HG03045 (cell line): ENCODE data around the gene SLC19A1.

Source experiments
- ATAC-seq: cut with Tn5 transposase; IDR thresholded peaks from one replicate; pipeline ENCODE4 v1.9.1; 2021; ENCODE audit warnings: mild to moderate bottlenecking, moderate library complexity; ENCODE audit not compliant: unreplicated experiment

The SLC19A1 gene

GRCh38 chr21:45521241-45521640 is 21.0 kb downstream of the SLC19A1 start:
- ATAC-seq = no peak

GRCh38 chr21:45519182-45519581 is 23.1 kb downstream of the SLC19A1 start:
- ATAC-seq = no peak

GRCh38 chr21:45518742-45519141 is 23.5 kb downstream of the SLC19A1 start:
- no peak for ATAC-seq

- no peak for ATAC-seq
These were observed 24.8 kb downstream of the SLC19A1 start for GRCh38 chr21:45517249-45518065.

- no peak for ATAC-seq
These were observed 25.5 kb downstream of the SLC19A1 start for GRCh38 chr21:45516671-45517151.

- ATAC-seq = no peak
These were observed 26.1 kb downstream of the SLC19A1 start for GRCh38 chr21:45516071-45516670.

GRCh38 chr21:45515241-45516061 is 26.8 kb downstream of the SLC19A1 start:
- ATAC-seq = no peak

GRCh38 chr21:45514311-45515021 is 27.8 kb downstream of the SLC19A1 start:
- ATAC-seq = no peak

- no peak for ATAC-seq
These were observed 28.4 kb downstream of the SLC19A1 start for GRCh38 chr21:45513741-45514310.

GRCh38 chr21:45513003-45513717 is 29.1 kb downstream of the SLC19A1 start:
- no peak for ATAC-seq

GRCh38 chr21:45512626-45513002 is 29.6 kb downstream of the SLC19A1 start:
- ATAC-seq = no peak

- ATAC-seq = no peak
These were observed 30.4 kb downstream of the SLC19A1 start for GRCh38 chr21:45511661-45512431.

- ATAC-seq = no peak
These were observed 31.2 kb downstream of the SLC19A1 start for GRCh38 chr21:45511007-45511406.

GRCh38 chr21:45510466-45510955 is 31.7 kb downstream of the SLC19A1 start:
- no peak for ATAC-seq

- ATAC-seq = no peak
These were observed 32.4 kb downstream of the SLC19A1 start for GRCh38 chr21:45509566-45510465.

GRCh38 chr21:45508607-45509565 is 33.4 kb downstream of the SLC19A1 start:
- ATAC-seq = no peak
